ENCODE results near the gene MCM3AP.
"Not testable (repeated sequence)": the region's sequence is repeated elsewhere in the genome, so short reads cannot be mapped to it uniquely, and the experiment has no call there.

The MCM3AP gene

DNA sequence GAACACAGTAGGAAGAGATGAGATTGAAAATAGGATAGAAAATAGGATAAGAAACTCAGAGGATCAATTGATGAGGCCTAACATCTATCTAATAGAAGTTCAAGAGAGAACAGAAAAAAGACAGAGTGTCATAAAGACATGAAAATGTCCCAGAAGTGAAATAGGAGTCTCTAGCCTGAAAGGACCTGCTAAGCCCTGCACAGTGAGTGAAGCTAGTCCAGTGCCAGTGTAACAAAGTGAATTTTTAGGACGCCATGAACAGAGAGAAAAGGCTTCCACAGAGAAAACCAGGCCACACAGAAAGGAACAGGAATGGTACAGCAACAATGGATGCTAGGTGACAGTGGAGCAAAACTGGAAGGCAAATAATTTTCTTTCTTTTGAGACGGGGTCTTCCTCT, 36.6 kb downstream of the MCM3AP start:
- no peak overlapping the region for H3K9ac ChIP-seq (ENCODE audit: low read depth, low read length)
- no peaks in the 10 kb centered on the region for H3K27me3 ChIP-seq (ENCODE audit: insufficient read depth, low read length)
- H3K4me1 ChIP-seq (ENCODE audit: insufficient read depth, low read length), result no peaks in the 10 kb centered on the region
- no peaks in the 10 kb centered on the region for H3K9me3 ChIP-seq (ENCODE audit: insufficient read depth, low read depth, low read length)
- no peak overlapping the region for H3K4me3 ChIP-seq (ENCODE audit: low read length)
- H3K27ac ChIP-seq (ENCODE audit: low read depth, low read length), result no peak overlapping the region
- peaks cover 97% of the 10 kb centered on the region for H3K36me3 ChIP-seq (ENCODE audit: insufficient read depth, low read length)
- 95% methylated on average over 2 of the region's 2 CpGs for WGBS

DNA sequence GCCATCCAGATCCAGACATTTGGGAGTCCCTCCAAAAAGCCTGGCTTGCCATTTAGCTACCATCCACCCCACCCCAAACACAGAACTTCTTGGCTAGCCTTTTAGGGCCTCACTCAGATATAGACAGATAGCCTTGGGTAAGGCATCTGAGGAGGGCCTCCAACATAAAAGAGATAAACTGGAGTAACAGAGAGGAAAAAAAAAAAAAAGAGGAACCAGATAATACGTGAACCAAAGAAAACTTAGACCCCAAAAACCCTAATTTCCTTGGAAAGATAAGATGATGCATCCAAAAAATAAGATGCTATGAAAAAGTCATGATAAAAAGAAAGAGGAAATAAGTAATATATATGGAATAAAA, 37.0 kb downstream of the MCM3AP start:
- Histone ChIP-seq H3K4me3 (ENCODE audit: low read length) (no peak overlapping the region), H3K9ac (ENCODE audit: low read depth, low read length) (no peak overlapping the region), H3K27me3 (ENCODE audit: insufficient read depth, low read length) (no peaks in the 10 kb centered on the region), H3K27ac (ENCODE audit: low read depth, low read length) (no peak overlapping the region), H3K9me3 (ENCODE audit: insufficient read depth, low read depth, low read length) (no peaks in the 10 kb centered on the region), H3K4me1 (ENCODE audit: insufficient read depth, low read length) (no peaks in the 10 kb centered on the region), H3K36me3 (ENCODE audit: insufficient read depth, low read length) (peaks cover 97% of the 10 kb centered on the region)
- WGBS, result no CpG with 5 or more reads among the region's 1 CpG

DNA sequence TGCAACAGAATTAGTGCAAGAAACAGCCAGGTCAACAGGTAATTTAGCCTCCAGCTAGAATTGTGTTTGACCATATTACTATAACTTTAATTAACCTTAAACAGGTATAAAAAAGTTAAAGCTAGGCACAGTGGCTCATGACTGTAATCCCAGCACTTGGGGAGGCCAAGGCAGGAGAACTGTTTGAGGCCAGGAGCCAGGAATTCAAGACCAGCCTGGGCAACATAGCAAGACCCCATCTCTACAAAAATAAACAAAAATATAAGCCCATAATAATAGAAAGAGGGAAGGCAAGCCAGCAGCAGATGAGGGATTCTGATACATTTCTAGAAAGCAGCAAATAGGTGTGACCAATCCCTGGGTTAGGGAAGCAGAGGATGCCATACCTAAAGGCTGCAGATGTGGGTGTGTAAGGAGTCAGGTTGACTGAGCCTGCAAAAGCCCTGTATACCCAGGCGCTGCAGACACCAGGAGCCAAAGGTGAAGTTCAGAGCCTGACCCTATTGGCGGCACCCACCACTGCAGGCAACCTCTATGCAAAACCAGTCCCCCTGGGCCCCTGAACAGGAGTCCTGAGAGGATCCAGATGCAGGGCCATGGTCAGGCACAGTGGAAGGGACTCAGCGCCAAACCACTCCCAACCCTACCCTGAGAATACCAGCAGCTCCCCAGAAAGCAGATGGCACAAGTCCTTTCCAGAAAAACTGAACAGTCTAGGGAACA, 37.6 kb downstream of the MCM3AP start:
- Histone ChIP-seq H3K27me3 (ENCODE audit: insufficient read depth, low read length) (no peaks in the 10 kb centered on the region), H3K4me1 (ENCODE audit: insufficient read depth, low read length) (no peaks in the 10 kb centered on the region), H3K36me3 (ENCODE audit: insufficient read depth, low read length) (peaks cover 97% of the 10 kb centered on the region), H3K27ac (ENCODE audit: low read depth, low read length) (no peak overlapping the region), H3K9me3 (ENCODE audit: insufficient read depth, low read depth, low read length) (no peaks in the 10 kb centered on the region), H3K9ac (ENCODE audit: low read depth, low read length) (no peak overlapping the region), H3K4me3 (ENCODE audit: low read length) (no peak overlapping the region)
- WGBS, result 94% methylated on average over 3 of the region's 3 CpGs

DNA sequence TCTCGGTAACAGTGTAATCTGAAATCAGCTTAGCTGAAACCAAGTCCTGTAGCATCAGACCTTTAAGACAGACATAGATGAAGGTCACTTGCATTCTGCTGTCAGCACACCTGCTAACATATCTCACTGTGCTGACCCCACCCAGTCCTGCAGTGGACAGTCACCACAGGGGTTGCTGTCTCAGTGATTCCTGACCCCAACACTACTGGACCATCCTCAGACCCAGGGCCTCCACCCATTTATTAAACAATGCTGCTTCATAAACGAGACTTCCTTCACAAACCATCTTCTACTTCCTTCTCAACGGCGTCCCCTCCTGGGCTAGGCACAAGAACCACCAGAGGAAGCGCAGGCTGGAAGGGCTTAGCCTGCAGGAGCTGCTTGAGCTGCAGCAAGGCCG, 39.1 kb downstream of the MCM3AP start:
- Histone ChIP-seq H3K27ac (ENCODE audit: low read depth, low read length) (no peak overlapping the region), H3K4me3 (ENCODE audit: low read length) (no peak overlapping the region), H3K4me1 (ENCODE audit: insufficient read depth, low read length) (no peaks in the 10 kb centered on the region), H3K9ac (ENCODE audit: low read depth, low read length) (no peak overlapping the region), H3K36me3 (ENCODE audit: insufficient read depth, low read length) (peaks cover 97% of the 10 kb centered on the region), H3K9me3 (ENCODE audit: insufficient read depth, low read depth, low read length) (no peaks in the 10 kb centered on the region), H3K27me3 (ENCODE audit: insufficient read depth, low read length) (no peaks in the 10 kb centered on the region)
- WGBS, result 97% methylated on average over 6 of the region's 6 CpGs

DNA sequence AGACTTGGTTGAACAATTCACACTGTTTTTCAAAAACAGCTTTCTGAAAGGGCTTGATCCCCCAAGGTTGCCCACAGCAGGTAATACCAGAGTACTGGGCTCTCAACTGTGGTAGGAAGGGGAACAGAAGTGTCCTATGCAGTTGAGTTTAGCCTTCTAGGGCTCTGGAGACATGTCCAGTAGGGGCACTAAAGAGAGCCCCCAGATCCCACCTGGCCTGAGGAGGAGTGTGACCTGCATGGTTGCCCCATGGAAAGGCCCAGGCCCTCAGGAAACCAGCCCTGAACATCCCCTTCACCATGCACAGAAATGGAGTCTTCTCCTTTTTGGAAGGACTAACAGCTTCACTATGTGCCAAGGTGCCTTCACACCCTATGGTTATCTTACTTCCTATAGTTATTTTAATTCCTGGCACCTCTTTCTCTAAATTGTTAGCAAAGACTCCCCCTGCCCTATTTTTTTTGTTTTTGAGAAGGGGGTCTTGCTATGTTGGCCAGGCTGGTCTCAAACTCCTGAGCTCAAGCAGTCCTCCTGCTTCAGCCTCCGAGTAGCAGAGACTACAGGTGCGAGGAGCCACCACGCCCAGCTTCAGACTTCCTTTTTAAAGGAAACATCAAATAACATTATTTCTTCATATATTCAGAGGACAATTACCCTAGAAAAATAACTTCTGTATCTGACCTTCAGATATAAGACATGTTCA, 40.0 kb downstream of the MCM3AP start:
- Histone ChIP-seq H3K27ac (ENCODE audit: low read depth, low read length) (no peak overlapping the region), H3K9me3 (ENCODE audit: insufficient read depth, low read depth, low read length) (no peaks in the 10 kb centered on the region), H3K4me1 (ENCODE audit: insufficient read depth, low read length) (no peaks in the 10 kb centered on the region), H3K4me3 (ENCODE audit: low read length) (no peak overlapping the region), H3K27me3 (ENCODE audit: insufficient read depth, low read length) (no peaks in the 10 kb centered on the region), H3K36me3 (ENCODE audit: insufficient read depth, low read length) (peaks cover 97% of the 10 kb centered on the region), H3K9ac (ENCODE audit: low read depth, low read length) (no peak overlapping the region)
- WGBS, result 95% methylated on average over 3 of the region's 3 CpGs

DNA sequence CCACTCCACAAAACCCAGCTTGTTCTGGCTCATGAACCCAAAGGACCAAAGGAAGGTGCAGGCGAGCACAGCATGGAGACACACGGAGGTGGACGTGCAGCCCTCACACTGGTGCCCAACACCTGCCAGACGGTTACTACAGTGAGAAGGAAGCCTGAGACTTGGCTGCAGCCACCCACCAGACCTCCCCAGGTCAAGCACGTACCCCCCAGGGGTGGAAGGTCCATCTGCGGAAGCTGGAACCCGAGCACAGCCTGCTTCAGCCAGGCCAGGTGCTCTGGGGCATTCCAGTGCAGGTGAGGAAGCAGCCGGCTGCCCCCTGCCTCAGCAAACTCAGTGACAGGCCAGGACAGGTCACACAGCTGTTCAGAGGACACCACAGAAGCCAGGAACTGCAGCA, 40.8 kb downstream of the MCM3AP start:
- H3K4me3 ChIP-seq (ENCODE audit: low read length), result no peak overlapping the region
- H3K9me3 ChIP-seq (ENCODE audit: insufficient read depth, low read depth, low read length), result no peaks in the 10 kb centered on the region
- 92% methylated on average over 8 of the region's 8 CpGs for WGBS
- H3K9ac ChIP-seq (ENCODE audit: low read depth, low read length), result no peak overlapping the region
- no peaks in the 10 kb centered on the region for H3K4me1 ChIP-seq (ENCODE audit: insufficient read depth, low read length)
- no peaks in the 10 kb centered on the region for H3K27me3 ChIP-seq (ENCODE audit: insufficient read depth, low read length)
- H3K36me3 ChIP-seq (ENCODE audit: insufficient read depth, low read length), result peaks cover 97% of the 10 kb centered on the region
- H3K27ac ChIP-seq (ENCODE audit: low read depth, low read length), result no peak overlapping the region

DNA sequence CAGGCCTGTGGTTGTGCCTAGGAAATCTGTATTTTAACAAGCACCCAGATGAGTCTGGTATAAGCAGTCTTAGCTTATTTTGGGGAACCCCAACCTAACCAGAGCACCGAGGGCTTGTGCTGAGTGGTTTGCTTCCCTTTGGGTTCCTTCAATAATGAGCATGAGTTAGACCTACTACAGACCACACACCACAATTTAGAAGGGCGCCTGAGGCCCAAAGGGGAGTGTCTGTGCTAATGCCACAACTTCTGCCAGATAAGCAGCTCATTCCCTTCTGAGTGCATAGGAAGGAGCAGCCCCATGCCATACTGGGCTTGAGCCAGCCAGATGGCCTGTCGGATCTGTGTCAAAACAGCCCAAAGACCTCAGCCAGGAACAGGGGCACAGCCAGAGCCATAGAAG, 41.5 kb downstream of the MCM3AP start:
- no peaks in the 10 kb centered on the region for H3K4me1 ChIP-seq (ENCODE audit: insufficient read depth, low read length)
- H3K4me3 ChIP-seq (ENCODE audit: low read length), result no peak overlapping the region
- no peak overlapping the region for H3K9ac ChIP-seq (ENCODE audit: low read depth, low read length)
- 92% methylated on average over 3 of the region's 3 CpGs for WGBS
- H3K27me3 ChIP-seq (ENCODE audit: insufficient read depth, low read length), result no peaks in the 10 kb centered on the region
- H3K27ac ChIP-seq (ENCODE audit: low read depth, low read length), result no peak overlapping the region
- no peaks in the 10 kb centered on the region for H3K9me3 ChIP-seq (ENCODE audit: insufficient read depth, low read depth, low read length)
- peaks cover 97% of the 10 kb centered on the region for H3K36me3 ChIP-seq (ENCODE audit: insufficient read depth, low read length)

DNA sequence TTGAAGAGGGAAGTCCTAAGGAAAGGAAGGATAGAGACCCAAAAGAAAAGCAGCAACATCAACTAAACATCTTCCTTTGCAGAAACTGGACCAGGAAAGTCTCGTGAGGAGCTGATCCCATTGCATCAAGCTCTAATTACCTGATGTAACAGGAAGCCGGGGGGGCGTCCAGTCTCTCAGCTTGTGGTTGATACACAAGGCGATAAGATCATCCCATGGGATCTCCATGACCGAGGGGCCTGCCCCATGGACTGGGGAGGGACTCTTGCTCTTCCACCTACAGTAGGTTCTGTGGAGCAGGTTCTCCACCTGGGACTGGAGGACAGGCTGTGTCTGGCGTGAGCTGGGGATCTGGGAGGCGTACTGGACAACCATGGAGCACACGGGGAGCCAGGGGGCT, 42.1 kb downstream of the MCM3AP start:
- Histone ChIP-seq H3K27ac (ENCODE audit: low read depth, low read length) (no peak overlapping the region), H3K4me3 (ENCODE audit: low read length) (no peak overlapping the region), H3K4me1 (ENCODE audit: insufficient read depth, low read length) (no peaks in the 10 kb centered on the region), H3K9ac (ENCODE audit: low read depth, low read length) (no peak overlapping the region), H3K27me3 (ENCODE audit: insufficient read depth, low read length) (no peaks in the 10 kb centered on the region), H3K9me3 (ENCODE audit: insufficient read depth, low read depth, low read length) (no peaks in the 10 kb centered on the region), H3K36me3 (ENCODE audit: insufficient read depth, low read length) (peaks cover 97% of the 10 kb centered on the region)
- WGBS, result 93% methylated on average over 8 of the region's 8 CpGs

DNA sequence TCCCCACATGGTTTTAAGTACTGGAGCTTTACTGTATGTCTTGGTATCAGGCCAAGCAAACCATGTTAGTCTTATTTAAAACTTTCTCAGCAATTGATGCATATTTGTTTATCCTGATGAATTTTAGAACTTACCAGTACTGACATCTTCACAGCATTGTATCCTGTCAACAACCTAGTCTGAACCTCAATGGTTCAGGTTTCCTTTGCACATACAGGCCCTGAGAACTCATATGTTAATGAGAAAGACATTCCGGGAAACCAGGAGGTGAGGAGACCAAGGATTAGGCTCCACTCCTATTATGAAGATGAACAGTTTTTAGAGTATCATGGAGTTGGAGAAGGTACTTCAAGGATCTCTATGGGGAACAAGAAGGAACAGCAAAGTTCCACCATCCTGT, 43.8 kb downstream of the MCM3AP start:
- H3K9me3 ChIP-seq (ENCODE audit: insufficient read depth, low read depth, low read length); H3K27me3 ChIP-seq (ENCODE audit: insufficient read depth, low read length); H3K4me3 ChIP-seq (ENCODE audit: low read length); H3K27ac ChIP-seq (ENCODE audit: low read depth, low read length); H3K9ac ChIP-seq (ENCODE audit: low read depth, low read length); H3K4me1 ChIP-seq (ENCODE audit: insufficient read depth, low read length): not testable (repeated sequence)
- 76% methylated on average over 1 of the region's 1 CpG for WGBS
- peaks cover 95% of the 10 kb centered on the region for H3K36me3 ChIP-seq (ENCODE audit: insufficient read depth, low read length)

DNA sequence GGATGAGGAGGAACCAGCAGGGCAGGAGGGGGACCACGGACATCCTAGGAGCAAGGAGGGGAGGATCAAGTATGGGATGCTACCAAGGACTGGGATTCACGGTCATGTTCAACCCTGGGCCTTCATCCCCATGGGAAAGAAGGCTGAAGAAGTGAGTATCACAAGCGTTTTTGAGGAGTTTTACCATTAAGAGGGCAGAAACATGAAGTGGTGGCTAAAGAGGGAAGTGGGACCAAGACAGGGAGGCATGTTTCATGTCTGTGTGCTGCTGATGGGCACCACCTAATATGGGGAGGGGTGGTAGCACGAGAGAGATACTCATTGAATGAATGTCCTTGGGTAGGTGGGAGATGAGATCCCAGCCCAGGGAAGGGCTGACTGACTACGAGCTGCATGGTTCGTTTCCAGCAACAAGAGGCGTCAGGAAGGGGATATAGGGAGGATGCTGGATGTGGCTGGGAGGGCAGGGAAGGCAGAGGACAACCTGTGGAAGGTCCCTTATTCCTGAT, 45.5 kb downstream of the MCM3AP start:
- H3K4me3 ChIP-seq (ENCODE audit: low read length), result no peak overlapping the region
- H3K27ac ChIP-seq (ENCODE audit: low read depth, low read length), result no peak overlapping the region
- peaks cover 95% of the 10 kb centered on the region for H3K36me3 ChIP-seq (ENCODE audit: insufficient read depth, low read length)
- H3K9me3 ChIP-seq (ENCODE audit: insufficient read depth, low read depth, low read length), result no peaks in the 10 kb centered on the region
- WGBS, result 93% methylated on average over 7 of the region's 7 CpGs
- H3K4me1 ChIP-seq (ENCODE audit: insufficient read depth, low read length), result no peaks in the 10 kb centered on the region
- no peak overlapping the region for H3K9ac ChIP-seq (ENCODE audit: low read depth, low read length)
- no peaks in the 10 kb centered on the region for H3K27me3 ChIP-seq (ENCODE audit: insufficient read depth, low read length)

DNA sequence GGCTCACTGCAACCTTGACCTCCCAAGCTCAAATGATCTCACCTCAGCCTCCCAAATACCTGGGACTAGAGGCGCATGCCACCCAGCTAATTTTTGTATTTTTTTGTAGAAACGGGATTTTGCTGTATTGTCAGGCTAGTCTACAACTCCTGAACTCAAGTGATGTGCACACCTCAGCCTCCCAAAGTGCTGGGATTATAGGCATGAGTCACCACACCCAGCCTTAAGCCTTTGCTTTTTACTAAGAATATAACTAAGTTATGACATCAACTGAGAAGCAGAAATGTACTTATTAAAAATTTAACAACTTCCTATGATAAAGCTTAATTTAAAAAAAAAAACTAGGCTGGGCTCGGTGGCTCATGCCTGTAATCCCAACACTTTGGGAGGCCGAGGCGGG, 47.9 kb downstream of the MCM3AP start:
- peaks cover 4% of the 10 kb centered on the region; the same call in 1 of the 2 replicates for H3K9me3 ChIP-seq (ENCODE audit: insufficient read depth, low read depth, low read length)
- no peak overlapping the region for H3K4me3 ChIP-seq (ENCODE audit: low read length)
- no peaks in the 10 kb centered on the region for H3K4me1 ChIP-seq (ENCODE audit: insufficient read depth, low read length)
- H3K36me3 ChIP-seq (ENCODE audit: insufficient read depth, low read length), result peaks cover 95% of the 10 kb centered on the region
- no peak overlapping the region for H3K9ac ChIP-seq (ENCODE audit: low read depth, low read length)
- no peaks in the 10 kb centered on the region for H3K27me3 ChIP-seq (ENCODE audit: insufficient read depth, low read length)
- WGBS, result 96% methylated on average over 5 of the region's 5 CpGs
- H3K27ac ChIP-seq (ENCODE audit: low read depth, low read length), result no peak overlapping the region

Data from HUES64 (cell line).